GM21447 (cell line): ENCODE measurements around the gene LTBP1.

Source experiments
- ATAC-seq: cut with Tn5 transposase; IDR thresholded peaks from one replicate; pipeline ENCODE4 v1.9.1; 2021; ENCODE audit not compliant: unreplicated experiment

LTBP1 gene

DNA sequence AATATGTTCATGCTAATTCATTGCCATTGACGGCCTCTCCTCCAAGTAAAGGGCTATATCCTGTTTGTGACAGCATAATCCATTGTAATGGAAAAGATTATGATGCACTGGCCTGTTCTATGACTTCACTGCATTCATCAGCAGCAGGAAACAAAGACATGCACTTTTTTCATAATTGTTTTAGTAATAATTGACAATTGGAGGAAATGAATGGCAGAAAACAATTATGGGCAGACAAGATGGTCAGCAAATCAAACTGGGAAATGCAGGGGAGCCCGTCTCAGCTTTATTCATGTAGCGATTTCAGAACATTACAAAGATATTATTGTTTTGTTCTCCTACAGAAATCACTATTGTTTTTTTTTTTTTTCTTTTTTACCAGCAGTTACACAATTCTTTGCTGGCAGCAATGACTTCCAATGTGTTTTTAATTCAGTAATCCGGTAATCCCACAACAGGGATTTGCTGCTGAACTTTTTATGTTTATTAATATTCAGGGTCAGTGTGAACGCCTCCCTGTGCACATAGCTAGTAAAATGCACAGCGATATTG is 495.9 kb downstream of the LTBP1 start:
- ATAC-seq = no peak

DNA sequence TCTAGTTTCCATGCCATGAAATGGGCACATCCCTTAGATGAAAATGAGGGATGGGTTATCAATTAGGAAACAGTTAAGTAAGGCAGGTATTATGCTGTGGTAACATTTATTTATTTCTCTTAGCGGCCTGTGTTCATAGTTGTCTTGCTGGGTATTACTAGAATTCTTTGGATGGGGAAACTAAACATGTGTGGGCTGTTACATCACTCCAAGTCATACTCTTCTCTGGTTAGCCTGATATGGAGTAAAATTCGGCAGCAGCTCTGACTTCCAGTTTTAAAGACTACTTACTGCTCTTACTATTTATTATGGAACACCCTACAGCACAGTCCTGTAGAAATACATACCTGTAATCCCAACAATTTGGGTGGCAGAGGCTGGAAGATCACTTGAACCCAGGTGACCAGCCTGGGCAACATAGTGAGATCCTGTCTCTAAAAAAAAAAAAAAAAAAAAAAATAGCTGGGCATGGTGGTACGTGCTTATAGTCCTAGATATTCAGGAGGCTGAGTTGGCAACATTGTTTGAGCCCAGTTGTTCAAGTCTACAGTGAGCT is 496.6 kb downstream of the LTBP1 start:
- ATAC-seq = no peak

DNA sequence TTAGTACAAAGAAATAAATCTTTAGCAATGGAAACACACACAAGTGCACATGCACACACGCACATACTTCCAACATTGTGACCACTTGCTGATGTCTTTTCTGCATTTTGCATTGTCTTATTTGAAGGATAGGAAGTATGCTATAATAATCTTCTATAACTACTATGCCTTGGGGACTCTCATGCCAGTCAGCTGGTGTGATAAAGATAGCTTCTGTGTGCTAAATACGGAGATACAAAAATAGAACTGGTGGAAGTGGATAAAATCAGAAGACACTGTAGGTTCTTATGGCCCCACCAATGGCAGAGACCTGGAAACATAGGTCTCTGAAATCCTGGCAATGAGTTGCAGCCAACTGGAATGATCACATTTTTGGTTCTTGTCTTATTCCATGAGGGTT is 498.2 kb downstream of the LTBP1 start:
- ATAC-seq = no peak

DNA sequence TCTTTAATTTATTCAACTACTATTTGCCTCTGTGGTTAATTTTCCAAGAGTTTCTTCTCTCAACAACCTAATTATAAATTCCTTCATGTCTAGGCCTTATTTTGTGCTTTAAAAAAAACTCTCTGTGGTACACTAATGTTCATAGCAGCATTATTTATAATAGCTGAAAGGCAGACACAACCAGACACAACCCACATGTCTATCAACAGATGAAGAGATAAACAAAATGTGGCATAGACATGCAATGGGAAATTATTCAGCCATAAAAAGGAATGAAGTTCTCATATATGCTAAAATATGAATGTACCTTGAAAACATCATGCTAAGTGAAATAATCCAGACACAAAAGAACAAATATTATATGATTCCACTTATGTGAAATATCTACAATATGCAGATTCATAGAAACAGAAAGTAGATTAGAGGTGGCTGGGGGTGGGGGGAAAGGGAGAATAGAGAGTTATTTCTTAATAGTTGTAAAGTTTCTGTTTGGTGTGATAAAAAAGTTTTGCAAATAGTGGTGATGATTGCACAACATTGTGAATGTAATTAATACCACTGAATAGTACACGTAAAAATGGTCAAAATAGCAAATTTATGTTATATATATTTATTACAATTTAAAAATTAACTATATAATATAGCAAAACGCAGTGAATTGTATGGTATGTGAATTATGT is 501.6 kb downstream of the LTBP1 start:
- no peak for ATAC-seq
